HPDE6-E6E7 (cell line): ENCODE results near the gene PLB1.
A peak's percentile ranks its signal among the peaks of the same experiment; 100 is the strongest.

ENCODE experiments used
- DNase-seq: peaks from one replicate; pipeline ENCODE4 v3.0.0; 2011; ENCODE audit warnings: missing footprints; ENCODE audit errors: extremely low spot score

The PLB1 gene

DNA sequence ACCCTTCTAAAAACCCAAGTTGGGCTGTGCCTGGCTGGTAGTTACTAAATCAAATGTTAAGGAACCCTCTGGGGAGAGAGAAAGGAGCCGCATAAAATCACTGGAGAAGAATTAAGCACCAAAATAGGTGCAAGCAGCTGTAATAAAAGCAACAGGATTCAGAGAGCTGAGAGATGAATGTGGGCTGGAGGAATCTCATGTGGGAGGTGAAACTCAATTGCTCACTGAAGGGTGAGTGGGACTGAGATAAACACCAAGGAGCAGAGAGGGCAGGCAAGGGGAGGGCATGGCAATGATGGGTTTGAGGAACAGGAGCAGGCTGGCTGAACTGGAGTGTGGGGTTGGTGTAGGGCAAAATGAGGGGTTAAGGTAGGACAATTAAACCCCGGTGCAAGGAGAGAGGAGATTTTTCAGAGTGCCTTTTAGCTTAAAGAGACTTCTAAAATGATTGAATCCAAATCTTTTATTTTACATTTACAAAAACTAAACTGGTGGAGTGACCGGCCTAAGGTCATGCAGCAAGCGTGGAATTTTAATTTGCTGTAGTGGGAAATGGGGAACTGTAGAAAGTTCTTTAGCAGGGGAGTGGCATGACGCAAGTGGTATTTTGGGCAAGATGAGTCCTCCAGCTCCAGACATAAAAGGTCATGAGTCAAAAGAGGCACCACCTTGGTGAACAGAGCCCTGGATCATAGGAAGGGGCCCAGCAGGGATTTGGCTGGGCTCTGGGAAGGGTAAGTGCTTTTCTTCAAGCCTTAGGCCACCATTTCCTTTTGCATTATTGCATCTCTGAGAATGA, 10.5 kb downstream of the PLB1 start:
- DNase-seq, result no peak

DNA sequence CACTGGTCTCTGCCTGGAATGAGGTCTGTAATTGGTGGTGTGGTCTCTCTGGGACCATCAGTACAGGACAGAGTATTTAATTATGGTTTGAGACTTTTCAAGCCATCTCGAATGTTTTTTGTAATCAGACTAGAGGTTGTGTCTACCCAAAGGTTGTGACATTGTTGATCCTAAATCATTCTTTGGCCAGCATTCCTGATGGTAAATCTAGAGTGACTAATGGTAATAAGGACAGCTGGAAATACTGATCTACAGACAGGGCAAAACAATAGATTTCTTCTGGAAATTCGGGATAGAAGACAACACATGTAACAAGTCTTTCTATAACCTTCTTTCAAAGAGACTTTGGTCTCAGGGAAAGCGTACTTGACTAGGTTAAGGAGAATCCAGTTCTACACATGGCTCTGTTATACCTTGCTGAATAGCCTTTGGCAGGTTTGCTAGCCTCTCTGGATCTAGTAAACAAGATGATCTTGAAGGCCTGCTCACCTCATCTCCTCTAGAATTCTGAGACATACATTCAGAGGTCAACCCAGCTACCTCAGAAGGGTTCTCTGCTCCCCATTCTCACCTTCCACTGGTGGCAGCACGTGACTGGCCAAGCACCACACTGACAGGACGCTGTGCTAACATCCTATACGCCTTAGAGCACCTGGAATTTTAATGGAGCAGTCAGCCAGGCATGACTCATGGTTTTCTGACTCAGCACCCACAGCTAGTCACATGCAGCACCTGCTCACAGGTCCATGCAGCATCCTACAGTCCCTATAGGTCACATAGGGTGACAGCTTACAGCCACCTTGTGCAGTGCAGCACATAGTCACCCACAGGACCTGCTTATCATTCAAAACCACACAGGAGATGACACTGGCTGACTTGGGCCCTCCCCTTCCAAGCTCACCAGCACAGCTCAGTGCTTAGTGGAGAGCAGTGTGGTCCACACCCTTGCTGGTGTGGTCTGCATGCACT, 12.2 kb downstream of the PLB1 start:
- peak; percentile 92 for DNase-seq

DNA sequence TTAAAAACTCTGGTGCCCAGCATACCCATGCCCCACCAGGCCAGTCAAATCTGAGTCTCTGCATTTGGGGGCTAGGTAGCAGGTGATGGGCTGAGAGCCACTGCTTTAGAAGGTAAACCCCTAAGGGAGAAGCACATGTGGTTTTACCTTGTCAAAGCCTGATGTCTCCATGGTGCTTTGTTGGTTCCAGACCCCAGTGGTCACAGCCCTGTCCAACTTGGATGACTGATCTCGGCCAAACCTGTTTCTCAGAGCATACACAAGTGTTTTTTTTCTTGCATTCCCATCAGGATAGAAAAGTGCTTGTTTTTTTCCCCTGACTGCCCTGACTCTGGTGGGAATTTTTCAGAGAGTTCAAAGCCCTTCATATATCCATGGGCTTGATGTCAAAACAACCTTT, 13.5 kb downstream of the PLB1 start:
- no peak for DNase-seq

DNA sequence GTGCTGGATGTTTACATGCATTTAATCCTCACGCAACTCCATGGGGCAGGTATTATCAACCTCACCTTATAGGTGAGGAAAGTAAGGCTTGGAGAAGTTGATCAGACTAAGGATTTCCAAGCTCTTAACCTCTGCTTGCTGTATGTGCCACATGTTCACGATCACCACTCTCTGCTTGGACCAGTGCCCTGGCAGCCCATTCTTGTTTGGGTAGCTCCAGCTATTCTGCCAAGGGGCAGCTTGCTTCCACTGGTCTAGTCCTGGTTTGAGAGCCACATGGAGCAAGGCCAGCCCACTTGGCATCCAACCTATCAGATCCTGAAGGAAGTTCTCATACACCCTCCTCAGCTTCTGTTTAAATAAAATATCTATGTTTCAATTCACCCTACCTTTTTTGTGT, 14.3 kb downstream of the PLB1 start:
- DNase-seq, result no peak

DNA sequence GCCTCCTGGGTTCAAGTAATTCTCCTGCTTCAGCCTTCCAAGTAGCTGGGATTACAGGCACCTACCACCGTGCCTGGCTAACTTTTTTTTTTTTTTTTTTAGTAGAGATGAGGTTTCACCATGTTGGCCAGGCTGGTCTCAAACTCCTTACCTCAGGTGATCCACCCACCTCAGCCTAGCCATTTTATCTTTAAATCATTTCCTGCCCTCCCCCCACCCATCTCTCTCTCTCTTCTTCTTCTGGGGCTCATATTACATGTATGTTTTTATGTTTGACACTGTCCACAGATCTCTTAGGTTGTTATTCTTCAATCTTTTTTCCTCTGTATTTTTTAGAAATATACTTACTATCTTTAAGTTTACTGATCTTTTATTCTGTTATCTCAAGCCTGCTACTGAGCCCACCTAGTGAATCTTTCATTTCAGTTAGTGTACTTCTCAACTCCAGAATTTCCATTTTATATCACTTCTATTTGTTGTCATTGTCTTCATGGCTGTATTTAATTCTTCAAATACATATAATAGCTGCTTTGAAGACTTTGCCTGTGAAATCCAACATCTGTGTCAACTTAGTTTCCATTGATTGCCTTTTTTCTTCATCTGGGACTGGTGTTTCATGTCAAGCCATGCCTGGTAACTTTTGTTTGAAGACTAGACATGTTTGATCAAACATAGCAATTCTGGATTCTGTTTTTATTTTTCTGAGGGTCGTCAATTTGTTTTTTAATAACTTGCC, 16.2 kb downstream of the PLB1 start:
- no peak for DNase-seq

DNA sequence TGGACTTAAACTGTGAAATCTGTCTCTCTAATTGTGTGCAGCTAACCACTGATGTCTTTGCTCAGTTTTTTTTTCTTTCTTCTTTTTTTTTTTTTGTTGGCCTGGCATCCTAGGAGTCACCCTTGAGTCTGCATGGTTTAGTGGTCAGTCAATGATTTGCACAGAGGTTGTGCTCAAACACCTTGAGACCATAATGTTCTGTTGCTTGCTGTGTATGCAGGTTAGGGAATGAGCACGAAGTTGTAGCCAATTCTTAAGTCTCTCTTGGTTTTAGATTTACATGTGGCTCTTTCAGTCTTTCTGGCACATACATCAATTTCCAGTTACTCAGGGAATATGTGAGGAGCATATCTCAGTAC, 16.7 kb downstream of the PLB1 start:
- no peak for DNase-seq

GRCh38 chr2:28513097-28513496, 17.2 kb downstream of the PLB1 start:
- no peak for DNase-seq

GRCh38 chr2:28515176-28515751, 19.4 kb downstream of the PLB1 start:
- no peak for DNase-seq

DNA sequence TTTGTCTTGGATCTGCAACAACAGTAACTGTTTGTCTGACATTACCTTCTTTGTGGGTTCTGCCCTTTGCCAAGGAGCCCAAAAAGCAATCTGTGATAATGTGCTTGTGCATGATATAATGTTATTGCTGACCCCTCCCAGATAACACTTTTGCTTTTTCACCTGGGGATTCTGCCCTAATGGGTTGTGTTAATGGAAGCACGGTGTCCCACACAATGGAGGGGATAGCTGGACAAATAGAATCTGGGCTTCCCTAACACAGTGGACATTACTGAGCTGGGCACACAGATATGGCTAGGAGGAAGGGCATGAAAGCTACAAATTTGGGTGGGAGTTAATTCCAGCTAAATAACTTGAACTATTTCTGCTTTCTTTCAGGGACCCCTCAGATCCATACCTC, 20.6 kb downstream of the PLB1 start:
- no peak for DNase-seq

DNA sequence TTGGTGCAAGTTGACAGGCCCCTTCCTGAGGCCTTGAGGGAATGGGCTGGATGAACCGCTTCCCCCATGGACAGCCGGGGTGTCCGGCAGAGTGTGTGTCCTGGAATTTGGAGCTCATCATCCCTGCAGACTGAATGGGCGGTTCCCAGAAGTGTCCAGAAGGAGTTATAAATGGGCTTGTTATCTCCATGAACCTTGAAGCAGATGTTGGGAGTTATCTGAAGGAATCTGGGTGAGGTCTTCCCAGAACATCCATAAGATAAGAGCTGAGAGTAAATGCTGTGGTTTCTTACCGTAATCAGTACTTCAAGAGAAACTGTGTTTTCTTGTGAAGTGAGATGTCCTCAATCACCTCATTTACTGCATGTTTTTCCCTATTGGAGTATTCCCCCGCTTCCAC, 21.1 kb downstream of the PLB1 start:
- DNase-seq, result no peak

- DNase-seq, result no peak
Observed at GRCh38 chr2:28521663-28522062, 25.8 kb downstream of the PLB1 start.

GRCh38 chr2:28522481-28522880, 26.6 kb downstream of the PLB1 start:
- no peak for DNase-seq

DNA sequence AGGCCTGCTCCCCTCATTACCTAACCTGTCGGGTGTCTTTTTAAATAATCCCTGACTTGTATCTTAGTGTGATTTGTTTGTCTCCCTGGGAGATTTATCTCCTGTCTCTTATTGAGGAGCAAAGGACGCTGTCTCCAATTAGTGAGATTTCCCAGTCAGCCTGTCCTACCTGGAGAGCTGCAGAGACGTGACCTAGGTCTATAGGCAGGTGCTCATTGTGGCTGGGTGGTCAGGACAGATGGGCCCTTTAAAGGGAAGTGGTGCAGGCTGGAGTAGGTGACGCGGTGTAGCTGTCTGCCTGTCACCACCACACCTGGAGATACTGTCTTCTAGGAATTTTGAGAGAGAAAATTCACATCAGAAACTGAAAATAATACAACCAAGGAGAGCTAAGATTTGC, 28.0 kb downstream of the PLB1 start:
- DNase-seq, result no peak

DNA sequence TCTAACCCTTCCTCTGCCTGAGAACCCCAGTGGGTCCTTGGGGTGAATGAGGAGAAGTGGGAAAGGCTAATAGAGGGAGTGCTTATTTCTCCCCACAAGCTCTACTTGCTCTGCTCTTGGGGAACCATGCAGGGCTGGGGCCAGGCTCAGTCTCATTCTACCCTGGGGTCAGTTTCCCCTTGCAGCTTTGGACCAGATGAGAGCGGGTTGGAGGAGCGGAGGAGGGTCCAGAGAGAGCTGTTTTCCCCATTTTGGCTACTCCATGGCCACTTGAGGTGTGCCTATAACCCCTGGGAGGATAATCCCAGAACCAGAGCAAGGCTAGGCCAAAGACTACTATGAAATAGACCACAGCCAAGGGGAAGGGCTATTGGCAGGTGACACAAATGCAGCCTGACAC, 29.6 kb downstream of the PLB1 start:
- DNase-seq, result no peak

- DNase-seq, result no peak
Observed at GRCh38 chr2:28526527-28527132, 30.8 kb downstream of the PLB1 start.

DNA sequence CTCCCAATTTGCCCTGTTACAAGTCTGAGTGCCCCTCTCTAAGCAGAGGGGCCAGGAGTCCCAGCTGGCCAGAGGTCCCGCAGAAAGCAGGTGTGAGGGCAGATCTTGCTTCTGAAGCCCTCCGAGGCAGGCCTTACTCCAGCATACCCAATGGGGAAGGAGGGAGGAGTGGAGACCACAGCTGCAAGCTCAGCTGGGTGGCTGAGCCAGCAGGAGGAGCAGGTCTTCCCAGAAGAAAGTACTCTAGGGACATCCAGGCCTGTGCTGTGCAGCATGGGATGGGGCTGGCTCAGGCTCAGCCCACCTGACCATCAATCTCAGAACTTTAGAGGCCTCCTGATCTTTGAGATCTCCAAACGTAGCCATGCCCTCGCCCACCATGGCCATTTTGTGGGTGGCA, 31.3 kb downstream of the PLB1 start:
- DNase-seq, result no peak

DNA sequence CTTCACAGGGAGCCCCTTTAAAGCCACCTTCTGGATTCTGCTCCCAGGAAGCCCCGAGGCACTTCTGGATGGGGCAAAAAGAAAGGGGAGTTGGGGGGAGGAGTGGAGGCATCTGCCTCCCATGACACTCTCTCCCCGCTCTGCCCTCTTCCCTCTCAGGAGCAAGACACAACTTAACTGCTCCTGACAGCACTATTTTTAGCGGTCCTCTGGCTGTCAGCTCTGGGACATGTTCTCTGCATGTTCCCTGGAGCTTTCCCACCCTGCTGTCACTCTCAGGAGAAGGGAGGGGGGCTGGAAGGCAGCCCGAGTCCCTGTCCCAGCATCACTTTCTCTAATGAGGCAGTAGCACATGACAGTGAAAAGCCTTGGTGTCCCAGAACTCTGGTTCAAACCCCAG, 32.3 kb downstream of the PLB1 start:
- DNase-seq, result no peak

DNA sequence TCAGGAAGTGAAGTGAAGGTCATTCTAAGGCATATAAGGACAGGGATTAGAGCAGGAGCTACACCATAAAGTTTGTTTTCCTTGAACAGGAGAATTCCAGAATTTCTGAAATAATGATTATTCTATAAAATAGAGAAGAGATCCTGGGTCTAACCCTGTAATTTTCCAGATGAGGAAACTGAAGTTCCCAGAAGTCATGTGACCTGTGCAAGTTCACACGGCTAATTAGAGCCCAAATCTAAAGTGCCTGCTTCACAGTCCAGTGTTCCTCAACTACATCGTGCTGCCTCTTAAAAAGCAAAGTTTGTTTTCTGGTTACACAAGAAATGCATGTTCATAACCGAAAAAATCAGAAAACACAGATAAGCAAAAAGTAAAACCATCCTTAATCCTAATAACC, 34.9 kb downstream of the PLB1 start:
- DNase-seq, result no peak

- no peak for DNase-seq
Observed at GRCh38 chr2:28532399-28532798, 36.5 kb downstream of the PLB1 start.

GRCh38 chr2:28533044-28533680, 37.3 kb downstream of the PLB1 start:
- no peak for DNase-seq

DNA sequence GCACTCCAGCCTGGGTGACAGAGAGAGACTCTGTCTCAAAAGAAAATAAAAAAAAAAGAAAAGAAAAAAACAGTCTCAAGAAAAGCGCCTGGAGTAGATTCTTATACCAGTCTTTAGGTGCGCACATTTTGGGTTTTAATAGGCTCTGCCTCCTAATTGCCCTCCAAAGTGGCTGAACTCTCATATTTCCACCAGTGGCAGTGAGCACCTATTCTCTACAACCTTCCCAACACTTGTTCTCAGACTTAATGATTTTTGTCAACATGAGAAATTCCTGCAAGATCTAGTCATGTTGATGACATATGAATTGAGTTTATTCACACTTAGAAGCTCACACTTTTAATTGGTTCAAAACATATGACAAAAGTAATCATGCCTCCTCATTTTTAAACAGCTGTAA, 39.0 kb downstream of the PLB1 start:
- DNase-seq, result no peak
